ENCODE results near the gene C19orf47.
"Not testable (repeated sequence)": the region's sequence is repeated elsewhere in the genome, so short reads cannot be mapped to it uniquely, and the experiment has no call there.

C19orf47 gene

DNA sequence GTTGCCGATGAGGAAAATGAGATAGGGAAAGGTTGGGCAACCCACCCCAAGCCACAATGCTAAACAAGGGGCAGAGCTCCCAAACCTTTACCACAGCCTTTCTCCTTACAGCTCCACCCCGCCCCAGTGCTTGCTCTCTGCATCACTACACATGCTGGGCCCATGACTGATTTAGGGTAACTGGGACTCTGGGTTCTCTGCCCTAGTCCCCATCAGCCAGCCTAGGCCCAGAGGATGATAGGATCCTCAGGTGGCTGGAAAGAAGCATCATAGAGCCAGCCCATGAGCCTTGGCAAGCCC is 11.6 kb downstream of the C19orf47 start:
- H3K4me3 ChIP-seq (ENCODE audit: low read length), result no peak overlapping the region
- DNase-seq (ENCODE audit: low read depth), result no peak
- TF ChIP-seq CTCF (IDR thresholded peaks at IDR 0.05; ENCODE audit: insufficient read depth, low read depth, low read length, missing control alignments), result no peak

- TF ChIP-seq CTCF (IDR thresholded peaks at IDR 0.05; ENCODE audit: insufficient read depth, low read depth, low read length, missing control alignments), result no peak
- no peak for DNase-seq (ENCODE audit: low read depth)
- H3K4me3 ChIP-seq (ENCODE audit: low read length), result no peak overlapping the region
These were observed 12.2 kb downstream of the C19orf47 start for GRCh38 chr19:40335855-40336600.

- no peak for DNase-seq (ENCODE audit: low read depth)
- H3K4me3 ChIP-seq (ENCODE audit: low read length), result no peak overlapping the region
- no peak for TF ChIP-seq CTCF (IDR thresholded peaks at IDR 0.05; ENCODE audit: insufficient read depth, low read depth, low read length, missing control alignments)
These were observed 13.1 kb downstream of the C19orf47 start for GRCh38 chr19:40335101-40335500.

- DNase-seq (ENCODE audit: low read depth); H3K4me3 ChIP-seq (ENCODE audit: low read length): not testable (repeated sequence)
These were observed 15.1 kb downstream of the C19orf47 start for GRCh38 chr19:40333083-40333482.

DNA sequence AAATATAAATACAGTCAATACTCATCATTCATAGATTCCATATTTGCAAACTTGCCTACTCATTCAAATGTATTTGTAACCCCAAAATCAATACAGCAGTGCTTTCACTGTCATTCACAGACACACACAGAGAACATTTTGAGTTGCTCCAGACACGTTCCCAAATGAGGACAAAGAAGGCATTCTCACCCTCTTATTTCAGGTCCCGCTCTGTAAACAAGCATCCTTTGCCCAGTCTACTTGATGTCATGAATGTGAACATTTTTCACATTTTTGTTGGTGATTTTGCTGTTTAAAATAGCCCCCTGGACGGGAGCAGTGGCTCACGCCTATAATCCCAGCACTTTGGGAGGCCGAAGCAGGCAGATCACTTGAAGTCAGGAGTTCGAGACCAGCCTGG is 15.5 kb downstream of the C19orf47 start:
- no peak for DNase-seq (ENCODE audit: low read depth)
- H3K4me3 ChIP-seq (ENCODE audit: low read length), result no peak overlapping the region
- TF ChIP-seq CTCF (IDR thresholded peaks at IDR 0.05; ENCODE audit: insufficient read depth, low read depth, low read length, missing control alignments), result no peak

GRCh38 chr19:40331052-40331451 is 17.1 kb downstream of the C19orf47 start:
- TF ChIP-seq CTCF (IDR thresholded peaks at IDR 0.05; ENCODE audit: insufficient read depth, low read depth, low read length, missing control alignments), result no peak
- DNase-seq (ENCODE audit: low read depth), result peak; percentile 80
- no peak overlapping the region for H3K4me3 ChIP-seq (ENCODE audit: low read length)

DNA sequence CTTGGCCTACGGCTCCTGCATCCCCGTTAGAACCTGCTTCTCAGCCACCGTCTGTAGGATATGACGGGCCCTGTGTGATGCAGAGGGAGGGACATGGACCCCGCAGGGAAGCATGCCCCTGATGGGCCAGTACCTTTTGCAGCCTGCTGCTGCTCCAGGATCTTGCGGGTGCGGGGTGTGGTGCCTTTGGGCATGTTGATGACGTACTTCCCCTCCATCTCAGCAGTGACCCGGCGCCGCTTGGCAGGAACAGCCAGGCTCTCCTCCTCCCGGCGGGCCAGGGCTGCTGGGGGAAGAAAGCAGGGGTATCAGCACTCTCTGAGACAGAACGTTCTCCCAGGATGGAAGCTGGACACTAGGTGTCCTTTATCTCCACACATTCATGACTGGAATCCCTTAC is 22.0 kb downstream of the C19orf47 start:
- no peak for TF ChIP-seq CTCF (IDR thresholded peaks at IDR 0.05; ENCODE audit: insufficient read depth, low read depth, low read length, missing control alignments)
- no peak for DNase-seq (ENCODE audit: low read depth)
- H3K4me3 ChIP-seq (ENCODE audit: low read length), result no peak overlapping the region
